ENCODE measurements around the gene GBF1. TPM values are rescaled to one million over a fixed set of nuclear protein-coding genes. Genes with fewer than 3 reads are reported as not detected.

GBF1 gene
- total and polyA plus RNA-seq, 10 of the 15 experiments (the other 5 are each of a cell fraction or from before 2014, with no cell fraction given) = 0.82 to 42.0 (median 21.8) TPM

DNA sequence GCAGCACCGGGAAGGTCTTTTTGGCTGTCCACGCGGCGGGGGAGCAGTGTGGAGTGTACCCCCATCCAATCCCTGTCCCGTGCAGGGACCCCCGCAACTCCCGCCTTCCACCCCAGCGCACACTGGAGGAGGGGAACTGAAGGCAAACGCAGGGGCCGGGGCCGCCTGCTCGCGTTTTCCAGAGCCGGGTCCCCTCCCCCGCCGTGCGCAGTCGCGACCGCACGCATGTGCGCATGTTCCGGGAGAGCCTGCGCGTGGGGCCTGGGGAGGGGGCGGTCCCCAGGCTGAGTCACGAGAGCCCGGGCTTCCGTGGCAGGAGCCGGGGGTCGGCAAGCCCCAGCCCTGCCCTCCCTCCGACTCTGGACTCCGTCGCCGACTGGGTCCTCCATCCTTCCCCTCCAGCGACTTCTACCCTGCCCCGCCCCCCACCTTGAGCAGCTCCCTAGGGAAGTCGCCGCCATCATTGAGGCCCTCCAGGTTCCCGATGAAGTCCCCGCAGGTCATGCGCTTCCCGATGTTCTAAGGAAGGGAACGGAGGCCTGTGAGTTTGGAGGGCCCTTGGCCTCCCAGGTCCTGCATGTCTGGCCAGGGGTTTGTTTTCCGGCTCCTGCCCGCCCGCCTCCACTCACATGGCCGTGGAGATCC, 165.2 kb downstream of the GBF1 start:
- TF ChIP-seq NRF1 (conservative IDR thresholded peaks at IDR 0.05; ENCODE audit: low read depth, low read length) = 0 out of 2 replicates have a peak, but pooled peaks have one; percentile 11
- TF ChIP-seq POU2F2 (IDR thresholded peaks at IDR 0.05; ENCODE audit: borderline replicate concordance, low read depth, low read length) = no peak
- peak; percentile 52 to 84; a peak in 3 of 4 replicates for TF ChIP-seq BHLHE40 (IDR thresholded peaks at IDR 0.05; ENCODE audit: borderline replicate concordance in 1 of 2, low read depth in 2 of 2, low read length in 1 of 2)
- TF ChIP-seq MEF2B (IDR thresholded peaks at IDR 0.05; ENCODE audit: partially characterized antibody, poor library complexity, severe bottlenecking) = peak; percentile 79
- TF ChIP-seq, protein P1, sequence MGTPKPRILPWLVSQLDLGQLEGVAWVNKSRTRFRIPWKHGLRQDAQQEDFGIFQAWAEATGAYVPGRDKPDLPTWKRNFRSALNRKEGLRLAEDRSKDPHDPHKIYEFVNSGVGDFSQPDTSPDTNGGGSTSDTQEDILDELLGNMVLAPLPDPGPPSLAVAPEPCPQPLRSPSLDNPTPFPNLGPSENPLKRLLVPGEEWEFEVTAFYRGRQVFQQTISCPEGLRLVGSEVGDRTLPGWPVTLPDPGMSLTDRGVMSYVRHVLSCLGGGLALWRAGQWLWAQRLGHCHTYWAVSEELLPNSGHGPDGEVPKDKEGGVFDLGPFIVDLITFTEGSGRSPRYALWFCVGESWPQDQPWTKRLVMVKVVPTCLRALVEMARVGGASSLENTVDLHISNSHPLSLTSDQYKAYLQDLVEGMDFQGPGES (IDR thresholded peaks at IDR 0.05) = no peak
- 0 out of 2 replicates have a peak, but pooled peaks have one; percentile 9 for TF ChIP-seq YY1 (IDR thresholded peaks at IDR 0.05; ENCODE audit: low read depth, low read length)
- TF ChIP-seq, protein P2, sequence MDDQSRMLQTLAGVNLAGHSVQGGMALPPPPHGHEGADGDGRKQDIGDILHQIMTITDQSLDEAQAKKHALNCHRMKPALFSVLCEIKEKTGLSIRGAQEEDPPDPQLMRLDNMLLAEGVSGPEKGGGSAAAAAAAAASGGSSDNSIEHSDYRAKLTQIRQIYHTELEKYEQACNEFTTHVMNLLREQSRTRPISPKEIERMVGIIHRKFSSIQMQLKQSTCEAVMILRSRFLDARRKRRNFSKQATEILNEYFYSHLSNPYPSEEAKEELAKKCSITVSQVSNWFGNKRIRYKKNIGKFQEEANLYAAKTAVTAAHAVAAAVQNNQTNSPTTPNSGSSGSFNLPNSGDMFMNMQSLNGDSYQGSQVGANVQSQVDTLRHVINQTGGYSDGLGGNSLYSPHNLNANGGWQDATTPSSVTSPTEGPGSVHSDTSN (IDR thresholded peaks at IDR 0.05; ENCODE audit: insufficient replicate concordance, low read depth, low read length) = no peak
- TF ChIP-seq BRCA1 (IDR thresholded peaks at IDR 0.05; ENCODE audit: low read depth, low read length) = no peak
- no peak for TF ChIP-seq RELA (IDR thresholded peaks at IDR 0.05; ENCODE audit: borderline replicate concordance, partially characterized antibody)
- peak; percentile 38; the same call in 1 of the 2 replicates for TF ChIP-seq IKZF1 (conservative IDR thresholded peaks at IDR 0.05)
- TF ChIP-seq, protein P3, sequence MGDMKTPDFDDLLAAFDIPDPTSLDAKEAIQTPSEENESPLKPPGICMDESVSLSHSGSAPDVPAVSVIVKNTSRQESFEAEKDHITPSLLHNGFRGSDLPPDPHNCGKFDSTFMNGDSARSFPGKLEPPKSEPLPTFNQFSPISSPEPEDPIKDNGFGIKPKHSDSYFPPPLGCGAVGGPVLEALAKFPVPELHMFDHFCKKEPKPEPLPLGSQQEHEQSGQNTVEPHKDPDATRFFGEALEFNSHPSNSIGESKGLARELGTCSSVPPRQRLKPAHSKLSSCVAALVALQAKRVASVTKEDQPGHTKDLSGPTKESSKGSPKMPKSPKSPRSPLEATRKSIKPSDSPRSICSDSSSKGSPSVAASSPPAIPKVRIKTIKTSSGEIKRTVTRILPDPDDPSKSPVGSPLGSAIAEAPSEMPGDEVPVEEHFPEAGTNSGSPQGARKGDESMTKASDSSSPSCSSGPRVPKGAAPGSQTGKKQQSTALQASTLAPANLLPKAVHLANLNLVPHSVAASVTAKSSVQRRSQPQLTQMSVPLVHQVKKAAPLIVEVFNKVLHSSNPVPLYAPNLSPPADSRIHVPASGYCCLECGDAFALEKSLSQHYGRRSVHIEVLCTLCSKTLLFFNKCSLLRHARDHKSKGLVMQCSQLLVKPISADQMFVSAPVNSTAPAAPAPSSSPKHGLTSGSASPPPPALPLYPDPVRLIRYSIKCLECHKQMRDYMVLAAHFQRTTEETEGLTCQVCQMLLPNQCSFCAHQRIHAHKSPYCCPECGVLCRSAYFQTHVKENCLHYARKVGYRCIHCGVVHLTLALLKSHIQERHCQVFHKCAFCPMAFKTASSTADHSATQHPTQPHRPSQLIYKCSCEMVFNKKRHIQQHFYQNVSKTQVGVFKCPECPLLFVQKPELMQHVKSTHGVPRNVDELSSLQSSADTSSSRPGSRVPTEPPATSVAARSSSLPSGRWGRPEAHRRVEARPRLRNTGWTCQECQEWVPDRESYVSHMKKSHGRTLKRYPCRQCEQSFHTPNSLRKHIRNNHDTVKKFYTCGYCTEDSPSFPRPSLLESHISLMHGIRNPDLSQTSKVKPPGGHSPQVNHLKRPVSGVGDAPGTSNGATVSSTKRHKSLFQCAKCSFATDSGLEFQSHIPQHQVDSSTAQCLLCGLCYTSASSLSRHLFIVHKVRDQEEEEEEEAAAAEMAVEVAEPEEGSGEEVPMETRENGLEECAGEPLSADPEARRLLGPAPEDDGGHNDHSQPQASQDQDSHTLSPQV (IDR thresholded peaks at IDR 0.05) = no peak
- peak; percentile 41; the same call in 1 of the 2 replicates for TF ChIP-seq BACH1 (IDR thresholded peaks at IDR 0.05; ENCODE audit: borderline replicate concordance)
- POLR2A ChIA-PET = interaction anchor here (0.5 to 0.9 kb wide), 3 partner anchors 10 to 292 kb away, joined by 3 to 4 read pairs (median 3); partner anchors contain the start of gene FBXL15
- SMC1A ChIA-PET (ENCODE audit: uncharacterized antibody, unreplicated experiment) = interaction anchor here (1.2 kb wide), 1 partner anchor 13 kb away, joined by 3 read pairs; no protein-coding TSS in a partner anchor
- H3K9ac ChIP-seq (ENCODE audit: control insufficient read depth, insufficient read depth, low read length) = no peak overlapping the region
- DNase-seq (ENCODE audit: low read depth, low spot score) (no peak), ATAC-seq (no peak), FAIRE-seq (no peak)
- H3K27me3 ChIP-seq (replicated peaks in 1 of 2; ENCODE audit: control insufficient read depth in 2 of 2, insufficient read depth in 2 of 2, low read length in 1 of 2) = peaks cover 17 to 21% of the 10 kb centered on the region in 2 experiments
- no peak overlapping the region; the same call in 1 of the 2 replicates for H3K4me3 ChIP-seq
- no peaks in the 10 kb centered on the region for H3K9me3 ChIP-seq (replicated peaks; ENCODE audit: control insufficient read depth, insufficient read depth, low read length)
- CTCF ChIA-PET = interaction anchor here (1.7 kb wide), 1 partner anchor 12 kb away, joined by 7 read pairs; no protein-coding TSS in a partner anchor
- peaks cover 9% of the 10 kb centered on the region for H3K4me1 ChIP-seq (ENCODE audit: control insufficient read depth, insufficient read depth, low read length)
- intact Hi-C loops (cut with micrococcal nuclease; ENCODE audit: unreplicated experiment) = no loop called here
- peaks cover 5% of the 10 kb centered on the region; the same call in 1 of the 2 replicates for H4K20me1 ChIP-seq (ENCODE audit: control insufficient read depth, insufficient read depth)
- in situ Hi-C loops (cut with MboI) = no loop called here
- RAD21 ChIA-PET (ENCODE audit: unreplicated experiment) = interaction anchor here (0.9 kb wide), 1 partner anchor 11 kb away, joined by 4 read pairs; no protein-coding TSS in a partner anchor
- H3K27ac ChIP-seq (ENCODE audit: control insufficient read depth, insufficient read depth) = no peak overlapping the region
- H3K4me2 ChIP-seq (ENCODE audit: control insufficient read depth, insufficient read depth) = no peak overlapping the region; the same call in 1 of the 2 replicates
- no peaks in the 10 kb centered on the region for H3K36me3 ChIP-seq (ENCODE audit: control insufficient read depth in 2 of 2, insufficient read depth in 2 of 2, low read length in 1 of 2)
- H3K79me2 ChIP-seq (ENCODE audit: control insufficient read depth, insufficient read depth, low read length) = no peaks in the 10 kb centered on the region
- no peak overlapping the region for H2AFZ ChIP-seq (ENCODE audit: control insufficient read depth, low read depth, low read length)
- 3% methylated on average over 30 of the region's 48 CpGs for WGBS (ENCODE audit: insufficient coverage, insufficient replicate concordance, low lambda C conversion rate, missing lambda C conversion rate)
- no TSS peak for BruUV-seq (replicated peaks)

Data from GM12878 (cell line).